Stimulated activated CD8-positive, alpha-beta memory T cell treated with anti-CD3 and anti-CD28 coated beads, Interleukin-12 subunit alpha, Interleukin-12 subunit beta, amount 100 ng/mL, for 4 hours (primary cell): ENCODE results near the gene TMEM181.
"Not testable (repeated sequence)": the region's sequence is repeated elsewhere in the genome, so short reads cannot be mapped to it uniquely, and the experiment has no call there.

Experiments
- DNase-seq: peaks from one replicate; pipeline ENCODE4 v3.0.0-alpha.2; 2020; ENCODE audit warnings: low read depth

The TMEM181 gene

GRCh38 chr6:158559895-158560835 lies at the start of gene TMEM181:
Gene TMEM181 (plus strand): TSS chr6:158560091. CDS start chr6:158560225, 134 bp downstream.
- DNase-seq: peak; percentile 84

DNA sequence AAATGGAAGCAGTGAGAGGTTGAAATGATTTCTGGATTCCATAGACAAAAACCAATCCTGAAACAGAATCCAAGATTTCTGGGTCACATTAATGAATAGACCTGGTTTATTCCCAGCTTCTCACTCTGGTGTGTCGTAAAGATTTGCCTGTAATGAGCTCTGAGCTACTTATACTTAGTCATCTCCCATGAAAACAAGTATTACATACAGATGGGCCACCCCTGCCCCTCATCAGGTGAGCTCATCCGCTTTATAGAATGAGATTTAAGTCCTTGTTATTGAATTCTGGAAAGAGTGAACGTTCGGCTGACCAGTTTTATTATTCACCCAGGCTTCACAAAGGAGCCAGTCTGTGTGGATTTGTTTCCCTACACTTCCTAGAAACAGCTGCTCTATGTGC lies 47.1 kb upstream of the TMEM181 start:
- no peak for DNase-seq

DNA sequence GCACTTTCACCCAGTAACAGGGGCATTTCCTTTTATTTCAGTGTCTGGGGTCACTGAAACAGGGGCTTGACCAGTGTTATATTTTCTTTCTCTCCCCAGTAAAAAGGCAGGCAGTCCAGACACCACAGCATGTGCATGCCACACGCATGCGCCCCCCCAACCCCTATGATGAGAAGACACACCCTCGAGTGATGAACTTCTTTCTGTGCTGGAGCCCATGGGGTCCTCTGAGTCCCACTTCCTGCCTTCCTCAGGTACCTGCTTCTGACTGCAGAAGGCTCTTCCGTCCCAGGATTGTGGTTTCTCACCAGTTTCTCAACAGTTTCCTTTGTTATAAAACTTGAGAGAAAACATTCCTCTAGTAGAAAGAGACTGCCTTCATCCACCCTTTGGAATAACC lies 45.7 kb upstream of the TMEM181 start:
- DNase-seq: no peak

- DNase-seq: no peak
These were observed 44.9 kb upstream of the TMEM181 start for GRCh38 chr6:158514991-158515390.

- no peak for DNase-seq
These were observed 43.8 kb upstream of the TMEM181 start for GRCh38 chr6:158516098-158516497.

DNA sequence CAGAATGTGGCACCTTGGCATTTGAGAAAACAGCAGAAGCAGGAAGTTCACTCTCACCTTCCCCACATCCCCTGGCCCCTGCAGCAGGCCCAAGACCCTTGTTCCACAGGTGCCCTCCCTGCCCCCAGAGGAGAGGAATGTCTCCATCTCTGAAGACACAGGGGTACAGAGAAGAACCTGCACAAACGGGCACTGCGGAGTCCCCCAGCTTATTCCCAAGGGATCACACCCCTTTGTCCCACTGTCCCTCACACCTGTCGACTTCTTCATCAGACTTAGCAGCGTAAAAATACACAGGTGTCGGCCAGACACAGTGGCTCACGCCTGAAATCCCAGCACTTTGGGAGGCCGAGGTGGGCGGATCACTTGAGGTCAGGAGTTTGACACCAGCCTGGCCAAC lies 42.9 kb upstream of the TMEM181 start:
- DNase-seq: no peak

DNA sequence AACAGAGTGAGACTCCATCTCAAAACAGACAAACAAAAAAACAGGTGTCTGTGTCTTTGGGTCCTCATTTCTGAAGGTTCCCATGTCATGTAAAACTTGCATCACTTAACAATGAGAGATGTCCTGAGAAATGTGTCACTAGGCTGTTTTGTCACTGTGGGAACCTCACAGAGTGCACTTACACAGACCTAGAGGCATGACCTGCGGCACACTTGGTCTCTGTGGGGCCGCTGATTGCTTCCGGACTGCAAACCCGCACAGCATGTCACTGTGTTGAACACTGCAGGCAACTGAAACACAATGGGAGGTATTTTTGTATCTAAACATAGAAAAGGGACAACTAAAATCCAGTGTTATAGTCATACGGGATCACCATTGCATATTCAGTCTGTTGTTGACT lies 42.3 kb upstream of the TMEM181 start:
- no peak for DNase-seq

DNA sequence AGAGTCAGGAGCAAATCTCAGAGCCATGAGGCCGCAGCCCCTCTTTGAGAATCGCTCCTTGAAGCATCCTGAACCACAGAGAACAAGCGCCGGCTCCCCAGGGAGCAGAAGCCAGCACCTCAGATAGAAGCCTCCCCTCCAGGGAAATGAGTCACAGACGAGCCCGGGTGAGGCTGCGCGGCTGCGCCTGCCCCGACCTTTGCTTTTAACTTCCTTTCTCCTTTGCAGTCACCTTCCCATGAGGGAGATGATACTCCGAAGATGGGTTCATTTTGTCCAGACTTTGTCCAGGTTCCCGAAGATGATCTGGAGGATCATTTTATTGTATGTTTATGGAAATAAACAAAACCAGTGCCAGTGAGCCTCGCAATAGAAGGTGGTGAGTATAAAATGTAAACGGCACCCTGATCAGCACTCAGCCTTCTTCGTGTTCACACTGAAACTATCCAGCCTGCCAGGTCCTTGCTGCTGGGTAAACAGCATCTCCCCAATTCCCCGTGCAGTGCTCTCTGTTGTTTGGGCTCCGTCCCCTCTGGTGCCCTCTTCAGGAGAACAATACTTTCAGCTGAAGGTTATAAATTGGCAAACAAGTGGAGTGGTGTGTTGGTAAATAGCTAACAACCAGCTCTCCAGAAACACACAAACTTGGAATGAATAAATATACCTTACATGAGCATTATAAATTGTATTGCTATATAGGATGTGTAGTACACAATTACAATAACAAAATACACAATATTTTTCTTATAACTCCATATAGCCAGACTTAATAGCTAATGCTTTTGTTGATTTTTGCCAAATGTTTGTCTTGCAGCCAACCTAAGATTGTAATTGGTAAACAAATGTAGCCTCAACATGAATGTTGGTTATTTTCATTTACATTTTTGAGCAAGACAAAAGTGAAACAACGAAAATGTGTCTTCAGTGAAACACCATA lies 41.4 kb upstream of the TMEM181 start:
- no peak for DNase-seq

- DNase-seq: no peak
These were observed 40.6 kb upstream of the TMEM181 start for GRCh38 chr6:158519300-158519699.

GRCh38 chr6:158519761-158520160 lies 40.1 kb upstream of the TMEM181 start:
- no peak for DNase-seq

GRCh38 chr6:158520975-158521374 lies 38.9 kb upstream of the TMEM181 start:
- not testable (repeated sequence) for DNase-seq

DNA sequence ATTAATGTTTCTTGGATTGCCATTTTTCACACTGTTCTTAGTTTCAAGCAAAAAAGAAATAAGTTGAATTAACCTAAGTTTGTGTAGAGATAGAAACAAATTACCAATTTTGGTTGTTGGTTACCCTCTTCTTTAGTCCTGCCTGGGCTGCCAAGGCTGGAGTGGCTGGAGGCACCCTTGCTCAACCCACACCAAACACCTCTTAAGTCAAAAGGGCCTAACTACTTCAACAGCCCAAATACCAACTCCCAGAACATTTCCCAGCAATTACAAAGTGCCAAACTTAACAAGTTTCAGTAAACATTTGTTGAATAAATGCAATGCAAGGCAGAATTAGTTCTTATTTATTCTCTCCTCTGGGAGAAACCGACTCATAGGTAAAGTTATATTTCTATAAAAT lies 38.1 kb upstream of the TMEM181 start:
- no peak for DNase-seq

DNA sequence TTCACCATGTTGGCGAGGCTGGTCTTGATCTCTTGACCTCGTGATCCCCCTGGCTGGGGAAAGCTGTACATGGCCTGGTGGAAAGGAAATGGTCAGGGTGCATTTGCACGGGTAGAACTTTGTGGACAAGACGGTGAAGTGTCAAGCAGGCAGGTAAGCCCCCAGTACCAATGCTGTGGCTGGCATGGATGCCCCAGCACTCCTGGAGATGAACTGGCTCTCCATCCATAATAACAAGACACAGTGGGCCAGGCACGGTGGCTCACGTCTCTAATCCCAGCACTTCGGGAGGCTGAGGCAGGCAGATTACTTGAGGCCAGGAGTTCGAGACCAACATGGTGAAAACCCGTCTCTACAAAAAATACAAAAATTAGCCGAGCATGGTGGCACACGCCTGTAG lies 37.3 kb upstream of the TMEM181 start:
- no peak for DNase-seq

- no peak for DNase-seq
These were observed 35.6 kb upstream of the TMEM181 start for GRCh38 chr6:158524311-158524710.

GRCh38 chr6:158527858-158528257 lies 32.0 kb upstream of the TMEM181 start:
- not testable (repeated sequence) for DNase-seq

DNA sequence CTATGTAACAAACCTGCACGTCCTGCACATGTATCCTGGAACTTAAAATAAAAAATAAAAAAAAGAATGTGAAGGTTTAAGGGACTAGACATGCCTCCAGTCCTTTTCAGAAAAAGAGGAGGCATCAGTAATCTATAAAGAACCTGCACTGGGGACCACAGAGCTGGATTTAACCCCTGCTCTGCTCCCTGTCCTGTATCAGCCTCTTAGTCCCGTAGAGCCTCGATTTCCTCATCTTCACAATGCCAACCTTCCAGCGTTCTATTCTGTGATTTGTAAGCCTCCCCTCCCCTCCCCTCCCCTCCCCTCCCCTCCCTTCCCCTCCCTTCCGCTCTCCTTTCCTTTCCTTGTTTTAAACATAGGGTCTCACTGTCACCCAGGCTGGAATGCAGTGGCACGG lies 31.1 kb upstream of the TMEM181 start:
- DNase-seq: no peak

GRCh38 chr6:158529629-158530028 lies 30.3 kb upstream of the TMEM181 start:
- no peak for DNase-seq

- DNase-seq: no peak
These were observed 28.3 kb upstream of the TMEM181 start for GRCh38 chr6:158531566-158531965.

GRCh38 chr6:158531970-158532369 lies 27.9 kb upstream of the TMEM181 start:
- no peak for DNase-seq

DNA sequence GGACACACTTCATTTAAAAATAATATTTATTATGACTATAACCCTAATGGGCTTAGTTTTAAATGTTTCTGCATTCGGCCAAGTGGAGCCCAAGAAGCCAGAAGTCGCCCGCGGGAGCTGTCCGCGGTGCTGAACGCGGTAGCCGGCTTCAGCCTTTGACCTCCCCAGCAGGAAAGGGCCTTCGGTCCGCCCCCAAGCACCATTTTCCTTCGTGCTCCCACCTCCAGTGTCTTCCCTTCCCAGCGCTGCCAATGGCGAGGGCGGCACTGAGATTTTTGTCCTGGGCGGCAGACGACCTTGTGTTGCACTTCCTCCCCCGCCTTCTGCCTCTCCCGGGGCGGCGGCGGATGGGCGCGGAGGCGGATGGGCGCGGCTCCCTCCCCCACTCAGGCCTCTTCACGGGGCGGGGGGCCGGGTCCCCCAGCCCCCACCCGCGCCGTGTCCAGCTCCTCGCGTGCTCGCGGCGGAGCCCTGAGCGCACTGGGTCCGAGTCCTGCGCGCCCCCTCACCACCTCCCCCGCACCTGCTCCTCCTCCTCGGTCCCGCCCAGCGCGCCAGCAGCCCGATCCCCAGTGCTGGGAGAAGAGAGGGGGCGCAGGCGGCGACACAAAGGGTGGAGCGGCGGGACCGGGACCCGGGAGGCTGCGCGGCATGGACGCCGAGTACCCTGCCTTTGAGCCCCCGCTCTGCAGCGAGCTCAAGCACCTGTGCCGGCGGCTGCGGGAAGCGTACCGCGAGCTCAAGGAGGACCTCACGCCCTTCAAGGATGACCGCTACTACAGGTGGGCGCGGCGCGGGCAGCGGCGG lies 23.6 kb upstream of the TMEM181 start:
- no peak for DNase-seq

GRCh38 chr6:158536891-158537798 lies 22.7 kb upstream of the TMEM181 start:
- no peak for DNase-seq
